ENCODE measurements around the gene DAPK2. TPM values are rescaled to one million over a fixed set of nuclear protein-coding genes. Genes with fewer than 3 reads are reported as not detected.

Gene DAPK2
- total RNA-seq, 2 experiments from 2014 or later, result 0.29 to 0.60 TPM

DNA sequence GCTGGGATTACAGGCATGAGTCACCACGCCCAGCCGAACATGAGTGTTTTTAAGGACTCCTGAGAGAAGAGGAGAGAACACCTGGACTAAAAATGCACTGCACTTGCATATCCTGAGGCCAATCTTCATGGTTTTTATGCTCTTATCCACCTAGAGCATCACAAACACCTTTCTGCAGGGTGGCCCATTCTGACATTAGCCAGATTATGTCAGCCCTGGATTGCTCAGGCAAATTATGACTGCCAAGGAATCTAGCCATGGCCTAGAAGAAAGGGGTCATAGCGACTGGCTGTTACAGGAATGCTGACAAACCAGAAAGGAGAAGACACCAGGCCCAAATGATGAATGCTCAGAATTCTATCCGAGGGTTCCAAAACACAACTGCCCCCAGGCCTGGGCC lies 171.7 kb downstream of the DAPK2 start:
- DNase-seq, result no peak
- peaks cover 16% of the 10 kb centered on the region for H3K4me1 Mint-ChIP-seq
- no peak overlapping the region for H3K4me3 Mint-ChIP-seq
- no peaks in the 10 kb centered on the region for H3K27me3 Mint-ChIP-seq
- H3K9me3 Mint-ChIP-seq, result peaks cover 4% of the 10 kb centered on the region
- H3K27ac Mint-ChIP-seq, result no peak overlapping the region
- peaks cover 3% of the 10 kb centered on the region for H3K36me3 Mint-ChIP-seq

DNA sequence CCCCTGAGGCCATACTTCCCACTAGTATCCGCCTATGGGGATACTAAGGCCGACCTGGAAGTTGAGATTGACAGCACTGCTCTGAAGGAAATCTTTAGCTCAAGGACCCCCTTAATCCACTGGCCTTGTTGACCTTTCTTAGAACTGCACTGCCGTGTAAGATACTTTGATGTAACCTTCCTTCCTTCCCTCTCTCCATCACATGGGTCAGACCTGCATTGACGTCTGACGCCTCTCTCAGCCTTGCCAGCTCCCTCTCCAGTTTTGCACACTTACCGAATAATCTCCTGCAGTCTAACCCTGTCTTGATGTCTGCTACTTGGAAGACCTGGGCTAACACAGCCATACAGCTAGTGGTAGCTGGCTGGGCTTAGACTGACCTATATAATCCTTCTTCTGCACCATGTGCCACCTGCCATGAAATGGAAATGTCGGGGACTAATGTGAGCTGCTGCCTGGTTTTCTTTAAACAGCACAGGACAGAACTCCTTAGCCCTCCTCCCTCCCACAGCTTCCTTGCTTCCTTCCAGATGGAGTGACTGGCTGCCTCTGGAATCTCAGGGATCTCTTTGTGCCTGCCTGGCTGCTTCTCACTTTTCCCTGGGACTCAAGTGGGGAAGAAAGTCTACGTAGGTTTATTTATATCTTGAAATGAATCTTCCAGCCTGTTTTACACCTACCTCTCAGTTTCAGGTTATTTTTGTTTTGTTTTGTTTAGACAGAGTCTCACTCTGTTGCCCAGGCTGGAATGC lies 173.3 kb downstream of the DAPK2 start:
- Mint-ChIP-seq H3K4me1 (peaks cover 20% of the 10 kb centered on the region), H3K36me3 (peaks cover 3% of the 10 kb centered on the region), H3K27ac (peak overlapping the region; percentile 57), H3K9me3 (peaks cover 4% of the 10 kb centered on the region), H3K27me3 (no peaks in the 10 kb centered on the region), H3K4me3 (no peak overlapping the region)
- DNase-seq, result no peak

DNA sequence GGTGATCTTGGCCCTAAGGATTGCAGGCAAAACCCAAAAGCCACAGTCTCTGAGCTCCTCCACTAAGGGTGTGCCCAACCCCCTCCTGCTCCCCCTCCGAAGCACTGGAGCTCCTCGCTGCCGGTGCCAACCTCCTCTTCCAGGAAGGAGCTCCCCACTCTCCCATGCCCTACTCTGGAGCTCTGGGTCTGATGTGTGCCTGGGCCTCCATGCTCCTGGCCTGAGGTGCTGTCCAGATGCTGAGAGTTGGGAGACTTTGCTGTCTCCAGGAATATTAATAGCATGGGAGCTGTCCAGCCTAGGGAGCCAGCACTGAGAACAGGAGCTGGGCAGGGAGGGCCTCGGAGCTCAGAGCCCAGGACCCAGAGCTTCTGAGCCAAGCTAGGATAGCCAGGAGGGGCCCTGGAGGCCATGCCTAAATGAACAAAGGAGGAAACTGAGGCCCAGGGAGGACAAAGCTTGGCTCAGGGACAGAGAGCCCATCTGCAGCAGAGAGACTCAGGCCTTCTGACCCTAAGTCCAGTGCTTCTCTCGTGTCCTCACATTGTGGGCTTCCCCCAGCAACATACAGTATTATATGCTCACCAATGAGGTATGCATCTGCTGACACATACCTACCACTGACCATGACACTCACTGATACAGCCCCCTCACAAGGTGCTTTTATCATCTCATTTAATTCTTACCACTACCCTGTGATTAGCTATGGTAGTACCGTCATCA lies 175.6 kb downstream of the DAPK2 start:
- Mint-ChIP-seq H3K9me3 (peaks cover 6% of the 10 kb centered on the region), H3K27ac (peak overlapping the region; percentile 29), H3K36me3 (peaks cover 3% of the 10 kb centered on the region), H3K27me3 (no peaks in the 10 kb centered on the region), H3K4me3 (no peak overlapping the region), H3K4me1 (peaks cover 21% of the 10 kb centered on the region)
- no peak for DNase-seq

DNA sequence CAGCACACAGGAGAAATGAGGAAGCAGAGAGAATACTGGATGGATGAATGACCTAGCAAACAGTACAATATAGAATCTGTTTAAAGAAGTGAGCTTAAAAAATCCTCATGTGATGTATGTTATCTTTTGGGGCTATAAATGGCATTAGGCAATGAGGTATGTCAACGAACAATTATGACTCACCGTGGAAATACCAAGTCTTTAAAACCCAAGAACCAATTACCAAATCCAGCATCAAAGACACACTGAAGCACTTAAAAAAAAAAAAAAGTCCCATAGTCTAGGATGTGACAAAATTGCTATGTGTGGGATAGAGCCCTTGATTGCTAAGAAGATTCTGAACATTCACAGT lies 176.3 kb downstream of the DAPK2 start:
- peaks cover 3% of the 10 kb centered on the region for H3K36me3 Mint-ChIP-seq

DNA sequence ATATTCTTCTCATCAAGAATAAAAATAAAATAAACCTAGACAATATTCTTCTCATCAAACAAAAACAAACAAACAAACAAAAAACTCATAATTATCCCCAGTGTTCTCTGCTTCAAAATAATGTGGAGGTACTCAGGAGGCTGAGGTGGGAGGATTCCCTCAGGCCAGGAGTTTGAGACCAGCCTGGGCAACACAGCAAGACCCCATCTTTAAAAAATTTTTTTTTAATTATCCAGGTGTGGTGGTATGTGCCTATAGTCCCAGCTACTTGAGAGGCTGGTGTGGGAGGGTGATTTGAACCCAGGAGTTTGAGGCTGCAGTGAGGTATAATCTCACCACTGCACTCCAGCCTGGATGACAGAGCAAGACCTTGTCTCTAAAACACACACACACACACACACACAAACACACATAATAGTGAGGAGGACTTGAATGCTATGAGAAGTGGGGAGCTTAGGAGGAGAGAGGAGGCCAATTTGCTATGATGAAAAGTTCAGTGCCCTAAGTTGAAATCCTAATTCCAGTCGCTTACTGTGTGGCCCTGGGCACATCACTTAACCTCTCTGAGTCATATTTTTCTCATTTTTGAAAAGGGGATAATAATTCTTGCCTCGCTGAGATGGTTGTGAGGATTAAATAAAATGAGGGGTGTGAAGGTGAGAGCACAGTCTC lies 176.8 kb downstream of the DAPK2 start:
- Mint-ChIP-seq H3K9me3 (peaks cover 6% of the 10 kb centered on the region), H3K36me3 (peaks cover 3% of the 10 kb centered on the region), H3K27ac (peak overlapping the region; percentile 78), H3K4me3 (peak overlapping the region; percentile 15), H3K4me1 (peaks cover 21% of the 10 kb centered on the region), H3K27me3 (no peaks in the 10 kb centered on the region)
- no peak for DNase-seq

More for the DNA sequence above, 176.3 kb downstream of the DAPK2 start:
- DNase-seq, result no peak
- H3K27ac Mint-ChIP-seq, result peak overlapping the region; percentile 78
- peaks cover 6% of the 10 kb centered on the region for H3K9me3 Mint-ChIP-seq
- H3K4me1 Mint-ChIP-seq, result peaks cover 21% of the 10 kb centered on the region
- H3K27me3 Mint-ChIP-seq, result no peaks in the 10 kb centered on the region
- peak overlapping the region; percentile 15 for H3K4me3 Mint-ChIP-seq

DNA sequence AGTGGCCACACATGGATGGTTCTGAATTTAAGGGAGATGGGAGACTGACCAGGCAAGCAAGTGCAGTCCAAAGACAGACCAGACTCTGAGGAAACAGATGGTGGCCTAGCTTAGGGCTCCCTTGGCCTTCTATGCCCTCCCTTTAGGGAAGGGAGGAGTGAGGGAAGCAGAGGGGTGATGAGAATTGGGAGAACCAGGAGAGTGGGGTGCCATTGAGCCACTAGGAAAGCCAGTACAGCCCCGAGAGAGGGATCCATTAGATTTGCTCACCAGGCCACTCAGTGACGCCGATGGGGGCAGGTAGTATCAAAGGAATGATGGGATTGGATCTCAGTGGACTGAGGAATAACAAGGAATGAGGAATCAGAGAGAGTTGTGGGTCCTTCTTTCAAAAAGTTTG lies 182.1 kb downstream of the DAPK2 start:
- DNase-seq, result no peak
- peaks cover 22% of the 10 kb centered on the region for H3K4me1 Mint-ChIP-seq
- H3K4me3 Mint-ChIP-seq, result no peak overlapping the region
- H3K27me3 Mint-ChIP-seq, result no peaks in the 10 kb centered on the region
- no peaks in the 10 kb centered on the region for H3K36me3 Mint-ChIP-seq
- peaks cover 1% of the 10 kb centered on the region for H3K9me3 Mint-ChIP-seq
- H3K27ac Mint-ChIP-seq, result no peak overlapping the region

DNA sequence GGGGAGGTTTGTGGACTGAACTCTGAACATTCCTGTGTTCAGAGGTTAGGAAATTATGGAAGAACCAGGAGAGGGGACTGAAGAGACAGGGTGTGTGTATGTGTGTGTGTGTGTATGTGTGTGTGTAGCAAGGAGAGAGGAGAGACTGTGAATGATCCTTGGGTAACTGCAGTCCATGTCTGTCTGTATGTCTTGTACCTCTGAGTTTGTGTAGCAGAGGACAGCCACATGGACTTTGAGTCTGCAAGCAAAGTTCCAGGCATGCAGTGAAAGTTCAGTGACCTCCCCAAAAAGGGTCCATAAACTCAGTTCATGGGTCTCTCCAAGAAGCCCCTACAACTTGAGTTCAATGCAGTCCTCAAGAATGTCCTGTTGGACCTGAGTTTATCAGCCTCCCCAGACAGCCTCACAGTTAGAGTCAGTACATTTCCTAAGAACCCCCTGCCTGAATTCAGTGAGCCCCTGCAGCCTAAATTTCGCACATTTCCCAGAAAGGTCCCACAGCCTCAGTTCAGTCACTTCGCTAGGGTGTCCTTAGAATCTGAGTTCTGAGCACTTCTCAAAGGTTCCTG lies 184.3 kb downstream of the DAPK2 start:
- Mint-ChIP-seq H3K4me1 (peaks cover 36% of the 10 kb centered on the region), H3K27me3 (no peaks in the 10 kb centered on the region), H3K36me3 (no peaks in the 10 kb centered on the region), H3K27ac (no peak overlapping the region), H3K4me3 (no peak overlapping the region), H3K9me3 (no peaks in the 10 kb centered on the region)
- no peak for DNase-seq

DNA sequence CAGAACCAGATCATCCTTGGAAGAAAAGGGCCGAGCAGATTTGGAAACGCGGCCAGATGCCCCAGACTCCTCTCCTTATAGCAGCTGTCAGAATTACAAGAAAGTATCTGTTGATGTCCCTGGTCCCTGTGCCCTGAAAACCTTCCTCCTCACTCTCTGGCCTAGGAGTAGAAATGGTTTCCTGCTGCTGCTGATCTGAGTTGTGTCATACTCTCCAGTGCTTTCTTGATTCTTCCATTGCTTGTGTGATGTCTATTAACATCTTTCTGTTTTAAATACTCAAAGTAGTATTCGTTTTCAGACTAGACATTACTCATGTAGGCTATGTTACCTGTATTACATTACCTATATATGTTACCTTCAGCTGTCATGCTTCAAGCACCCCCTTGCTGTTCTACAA lies 185.7 kb downstream of the DAPK2 start:
- Mint-ChIP-seq H3K27me3 (no peaks in the 10 kb centered on the region), H3K4me3 (peak overlapping the region; percentile 9), H3K36me3 (no peaks in the 10 kb centered on the region), H3K9me3 (no peaks in the 10 kb centered on the region), H3K27ac (peak overlapping the region; percentile 79), H3K4me1 (peaks cover 36% of the 10 kb centered on the region)
- DNase-seq, result no peak

DNA sequence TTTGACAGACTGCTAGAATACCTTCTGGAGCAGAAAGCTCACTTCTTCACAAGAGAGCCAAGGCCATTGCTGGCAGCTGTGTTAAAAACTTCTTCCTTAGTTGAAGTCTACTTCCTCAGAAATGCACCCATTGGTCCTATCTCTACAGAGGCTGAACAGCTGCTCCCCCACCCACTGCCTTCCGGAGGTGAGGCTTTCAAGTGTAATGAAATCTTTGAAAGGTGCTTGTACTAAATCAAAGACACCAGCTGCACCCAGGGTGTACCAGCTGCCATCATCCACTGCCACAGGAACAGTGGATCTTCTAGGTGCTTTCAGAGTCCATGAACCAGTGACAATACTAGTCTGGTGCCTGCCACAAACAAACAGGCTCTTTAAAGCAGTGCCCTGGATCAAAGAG lies 186.1 kb downstream of the DAPK2 start:
- peak; percentile 30 for DNase-seq
- H3K4me3 Mint-ChIP-seq, result peak overlapping the region; percentile 9
- no peaks in the 10 kb centered on the region for H3K27me3 Mint-ChIP-seq
- H3K36me3 Mint-ChIP-seq, result no peaks in the 10 kb centered on the region
- no peaks in the 10 kb centered on the region for H3K9me3 Mint-ChIP-seq
- H3K27ac Mint-ChIP-seq, result peak overlapping the region; percentile 79
- H3K4me1 Mint-ChIP-seq, result peaks cover 36% of the 10 kb centered on the region

DNA sequence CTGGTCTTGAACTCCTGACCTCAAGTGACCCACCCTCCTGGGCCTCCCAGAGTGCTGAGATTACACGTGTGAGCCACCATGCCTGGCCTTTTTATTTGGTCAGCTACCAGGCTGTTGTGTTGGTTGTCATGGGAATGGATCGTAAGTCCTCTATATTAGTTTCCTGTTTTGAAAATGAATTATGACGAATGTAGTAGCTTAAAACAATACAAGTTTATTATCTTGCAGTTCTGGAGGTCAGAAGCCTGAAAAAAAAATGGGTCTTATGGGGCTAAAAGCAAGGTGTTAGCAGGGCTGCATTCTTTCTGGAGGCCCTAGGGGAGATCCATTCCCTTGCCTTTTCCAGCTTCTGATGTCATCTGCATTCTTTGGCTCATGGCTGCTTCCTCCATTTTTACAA lies 187.4 kb downstream of the DAPK2 start:
- no peak for DNase-seq
- H3K27me3 Mint-ChIP-seq, result no peaks in the 10 kb centered on the region
- H3K4me3 Mint-ChIP-seq, result no peak overlapping the region
- H3K36me3 Mint-ChIP-seq, result no peaks in the 10 kb centered on the region
- peaks cover 36% of the 10 kb centered on the region for H3K4me1 Mint-ChIP-seq
- H3K9me3 Mint-ChIP-seq, result no peaks in the 10 kb centered on the region
- no peak overlapping the region for H3K27ac Mint-ChIP-seq

DNA sequence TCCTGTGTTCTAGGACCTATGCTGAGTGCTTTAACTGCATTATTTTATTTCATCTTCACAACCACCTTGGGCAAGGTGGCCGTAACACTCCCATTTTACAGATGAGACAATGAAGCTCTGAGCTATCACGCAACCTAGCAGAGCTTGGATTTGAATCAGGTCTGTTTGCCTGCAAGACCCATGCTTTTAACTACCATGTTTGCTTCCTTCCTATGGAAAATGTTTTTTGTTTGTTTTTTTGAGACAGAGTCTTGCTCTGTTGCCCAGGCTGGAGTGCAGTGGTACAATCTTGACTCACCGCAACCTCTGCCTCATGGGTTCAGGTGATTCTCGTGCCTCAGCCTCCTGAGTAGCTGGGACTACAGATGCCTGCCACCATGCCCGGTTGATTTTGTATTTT lies 187.8 kb downstream of the DAPK2 start:
- Mint-ChIP-seq H3K36me3 (no peaks in the 10 kb centered on the region), H3K9me3 (no peaks in the 10 kb centered on the region), H3K27me3 (no peaks in the 10 kb centered on the region), H3K27ac (no peak overlapping the region), H3K4me1 (peaks cover 36% of the 10 kb centered on the region), H3K4me3 (no peak overlapping the region)
- no peak for DNase-seq

DNA sequence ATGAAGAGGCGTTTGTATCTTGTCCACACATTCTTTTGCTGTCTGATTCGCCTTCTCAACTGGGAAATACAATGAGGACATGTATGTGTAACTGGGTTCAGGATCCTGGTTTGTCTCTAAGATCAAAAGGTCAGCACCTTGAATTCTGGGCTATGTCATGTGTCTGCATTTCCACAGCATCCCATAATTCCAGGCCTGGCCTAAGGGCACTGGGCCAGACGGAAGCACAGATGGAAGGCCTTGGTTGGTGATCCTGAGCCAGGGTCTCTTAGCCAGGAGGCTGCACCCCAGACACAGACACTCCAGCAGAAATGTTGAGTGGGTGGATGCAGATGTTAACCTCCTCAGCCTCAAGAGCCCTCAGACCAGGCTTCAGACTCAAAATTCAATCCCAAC lies 188.8 kb downstream of the DAPK2 start:
- H3K36me3 Mint-ChIP-seq, result no peaks in the 10 kb centered on the region
- H3K4me3 Mint-ChIP-seq, result no peak overlapping the region
- H3K27ac Mint-ChIP-seq, result no peak overlapping the region
- no peaks in the 10 kb centered on the region for H3K9me3 Mint-ChIP-seq
- H3K4me1 Mint-ChIP-seq, result peaks cover 36% of the 10 kb centered on the region
- H3K27me3 Mint-ChIP-seq, result no peaks in the 10 kb centered on the region
- DNase-seq, result no peak
